Spleen (tissue), 7 donors: ENCODE results near the gene ELOVL1.

Experiments
- POLR2A ChIP-seq, 3 donors: fragments of 450-650 bp; IDR thresholded peaks; one replicate each; pipeline ENCODE4 v1.5.1; 2017; ENCODE audit warnings: antibody characterized with exemption in 3 of 3, mild to moderate bottlenecking in 1 of 3
- TF ChIP-seq, protein P1 (sequence below), 11 experiments: fragments of 200-600 bp in 7 of 11; fragments of 450-650 bp in 4 of 11; sonication (generic) in 4 of 11; IDR thresholded peaks in 8 of 11; conservative IDR thresholded peaks in 3 of 11; 1 replicate in 7 of 11; 2 replicates in 4 of 11; pipeline versions ENCODE4 v1.4.0 to v1.8.0; 2016 to 2021; ENCODE audit warnings: antibody characterized with exemption in 11 of 11, inconsistent platforms in 4 of 11, mild to moderate bottlenecking in 1 of 11
- donor health status: DM: no; HTN: no; CAD: no; lungs with moderate emphysema.
- donor health status: DM: no; HTN: no; CAD: no.
- donor health status: DM: no; HTN: no; CAD: no.

DNA sequence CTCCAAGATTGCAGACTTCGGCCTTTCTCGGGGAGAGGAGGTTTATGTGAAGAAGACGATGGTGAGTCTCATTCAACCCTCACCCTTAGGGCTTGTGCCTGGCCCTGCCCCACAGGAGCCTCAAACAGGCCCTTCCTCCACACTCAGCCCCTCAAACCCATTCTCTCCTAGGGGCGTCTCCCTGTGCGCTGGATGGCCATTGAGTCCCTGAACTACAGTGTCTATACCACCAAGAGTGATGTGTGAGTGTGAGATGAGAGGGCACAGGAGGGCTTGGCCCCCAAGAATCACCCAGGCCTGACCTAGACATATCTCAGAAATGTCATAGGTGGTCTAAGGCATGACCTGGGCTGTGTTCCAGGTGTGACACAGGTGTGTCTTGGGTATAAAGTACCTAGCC, 48.5 kb downstream of the ELOVL1 start:
- no peak for TF ChIP-seq POLR2A (IDR thresholded peaks at IDR 0.05)
- TF ChIP-seq, protein P1, sequence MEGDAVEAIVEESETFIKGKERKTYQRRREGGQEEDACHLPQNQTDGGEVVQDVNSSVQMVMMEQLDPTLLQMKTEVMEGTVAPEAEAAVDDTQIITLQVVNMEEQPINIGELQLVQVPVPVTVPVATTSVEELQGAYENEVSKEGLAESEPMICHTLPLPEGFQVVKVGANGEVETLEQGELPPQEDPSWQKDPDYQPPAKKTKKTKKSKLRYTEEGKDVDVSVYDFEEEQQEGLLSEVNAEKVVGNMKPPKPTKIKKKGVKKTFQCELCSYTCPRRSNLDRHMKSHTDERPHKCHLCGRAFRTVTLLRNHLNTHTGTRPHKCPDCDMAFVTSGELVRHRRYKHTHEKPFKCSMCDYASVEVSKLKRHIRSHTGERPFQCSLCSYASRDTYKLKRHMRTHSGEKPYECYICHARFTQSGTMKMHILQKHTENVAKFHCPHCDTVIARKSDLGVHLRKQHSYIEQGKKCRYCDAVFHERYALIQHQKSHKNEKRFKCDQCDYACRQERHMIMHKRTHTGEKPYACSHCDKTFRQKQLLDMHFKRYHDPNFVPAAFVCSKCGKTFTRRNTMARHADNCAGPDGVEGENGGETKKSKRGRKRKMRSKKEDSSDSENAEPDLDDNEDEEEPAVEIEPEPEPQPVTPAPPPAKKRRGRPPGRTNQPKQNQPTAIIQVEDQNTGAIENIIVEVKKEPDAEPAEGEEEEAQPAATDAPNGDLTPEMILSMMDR (IDR thresholded peaks at IDR 0.05 in 8 of 11, conservative IDR thresholded peaks at IDR 0.05 in 3 of 11), result no peak
